GM18517 (cell line): ENCODE measurements around the gene AP4B1.
"Not testable (repeated sequence)": the region's sequence is repeated elsewhere in the genome, so short reads cannot be mapped to it uniquely, and the experiment has no call there.

Experiments used
- ATAC-seq: cut with Tn5 transposase; IDR thresholded peaks from one replicate; pipeline ENCODE4 v1.9.1; 2021; ENCODE audit warnings: mild to moderate bottlenecking, moderate library complexity; ENCODE audit not compliant: unreplicated experiment

AP4B1 gene

GRCh38 chr1:113904674-113905434, at the start of gene AP4B1, which contains the start of gene DCLRE1B:
TSS of gene AP4B1 (minus strand) at chr1:113904799. CDS start at chr1:113904717, 82 bp downstream.
TSS of gene DCLRE1B (plus strand) at chr1:113905326. CDS start at chr1:113905587, 261 bp downstream.
- peak; percentile 89 for ATAC-seq

GRCh38 chr1:113951719-113952118, 47.1 kb upstream of the AP4B1 start:
- ATAC-seq, result no peak

- no peak for ATAC-seq
Observed at GRCh38 chr1:113950908-113951307, 46.3 kb upstream of the AP4B1 start.

GRCh38 chr1:113949007-113949406, 44.4 kb upstream of the AP4B1 start:
- ATAC-seq, result no peak

- not testable (repeated sequence) for ATAC-seq
Observed at GRCh38 chr1:113948151-113948550, 43.6 kb upstream of the AP4B1 start.

DNA sequence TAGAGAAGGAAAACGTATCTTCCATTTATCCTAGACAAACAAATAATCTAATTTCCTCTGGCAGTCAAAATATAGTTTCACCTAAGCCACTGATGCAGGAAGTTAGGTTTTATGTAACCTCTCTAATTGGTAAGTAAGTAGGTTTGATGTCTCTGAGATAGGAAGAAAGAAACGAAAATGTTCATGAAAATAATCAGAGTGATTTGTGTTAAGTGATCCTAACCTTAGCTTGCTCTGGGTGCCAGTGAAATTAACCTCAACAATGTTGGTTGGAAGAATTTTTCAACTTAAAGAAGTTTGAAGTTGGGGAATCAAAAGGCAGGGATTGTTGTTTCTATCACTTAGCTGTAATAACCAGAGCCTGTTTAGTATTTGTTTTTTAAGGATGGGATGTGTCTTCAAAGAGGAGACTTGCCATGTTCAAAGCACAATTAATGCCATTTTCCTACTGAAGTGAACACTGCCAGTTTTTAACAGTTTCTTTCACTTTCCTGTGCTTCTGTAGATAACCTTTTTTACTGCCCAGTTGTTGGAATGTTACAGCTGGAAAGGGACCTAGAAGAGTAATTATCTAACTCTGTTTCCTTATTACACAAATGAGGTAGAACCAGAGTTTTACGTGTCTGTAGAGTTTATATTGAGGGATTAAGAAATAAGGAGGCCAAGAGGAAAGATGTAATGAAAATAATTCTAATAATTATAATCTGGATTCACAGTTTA, 42.9 kb upstream of the AP4B1 start:
- no peak for ATAC-seq

DNA sequence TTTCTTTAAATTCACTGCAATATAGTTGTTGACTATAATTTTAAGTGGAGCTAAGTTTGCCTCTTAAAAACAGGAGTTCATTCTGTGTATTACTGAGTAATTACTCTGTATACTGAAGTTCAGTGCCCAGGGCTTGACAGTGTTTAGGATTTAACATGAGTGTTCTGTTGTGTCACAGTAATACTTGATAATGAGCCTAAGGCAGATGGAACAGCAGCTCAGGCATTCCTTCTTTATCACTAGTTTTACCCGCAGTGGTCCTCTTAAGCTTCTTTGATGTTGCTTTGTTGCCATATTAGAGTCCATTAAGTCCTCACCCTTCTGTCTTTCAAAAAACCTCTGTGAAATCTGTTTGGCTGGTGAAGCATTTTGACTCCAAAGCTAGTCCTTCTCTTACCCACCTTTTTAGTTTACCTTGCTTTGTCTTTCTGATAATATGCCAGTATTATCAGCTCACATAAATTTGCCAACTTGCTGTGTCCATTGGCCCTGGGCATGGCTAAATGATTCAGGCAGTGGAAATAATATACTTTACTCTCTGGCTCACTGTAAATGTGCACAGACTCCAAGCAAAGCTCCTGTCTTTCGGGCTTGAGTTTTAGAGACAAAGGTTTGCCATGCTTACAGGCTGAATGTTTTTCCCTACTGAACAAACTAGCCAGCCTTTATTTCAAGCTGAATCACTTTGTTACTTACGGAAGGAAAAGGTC, 42.2 kb upstream of the AP4B1 start:
- ATAC-seq, result no peak

GRCh38 chr1:113946112-113946511, 41.5 kb upstream of the AP4B1 start:
- no peak for ATAC-seq

- ATAC-seq, result no peak
Observed at GRCh38 chr1:113945329-113945728, 40.7 kb upstream of the AP4B1 start.

GRCh38 chr1:113943028-113943811, 38.6 kb upstream of the AP4B1 start:
- ATAC-seq, result no peak

GRCh38 chr1:113942527-113942926, 37.9 kb upstream of the AP4B1 start:
- no peak for ATAC-seq

- ATAC-seq, result no peak
Observed at GRCh38 chr1:113941245-113941559, 36.6 kb upstream of the AP4B1 start.

GRCh38 chr1:113940365-113941244, 36.0 kb upstream of the AP4B1 start:
- no peak for ATAC-seq

GRCh38 chr1:113938192-113938591, 33.6 kb upstream of the AP4B1 start:
- no peak for ATAC-seq

- ATAC-seq, result no peak
Observed at GRCh38 chr1:113937146-113937545, 32.5 kb upstream of the AP4B1 start.

DNA sequence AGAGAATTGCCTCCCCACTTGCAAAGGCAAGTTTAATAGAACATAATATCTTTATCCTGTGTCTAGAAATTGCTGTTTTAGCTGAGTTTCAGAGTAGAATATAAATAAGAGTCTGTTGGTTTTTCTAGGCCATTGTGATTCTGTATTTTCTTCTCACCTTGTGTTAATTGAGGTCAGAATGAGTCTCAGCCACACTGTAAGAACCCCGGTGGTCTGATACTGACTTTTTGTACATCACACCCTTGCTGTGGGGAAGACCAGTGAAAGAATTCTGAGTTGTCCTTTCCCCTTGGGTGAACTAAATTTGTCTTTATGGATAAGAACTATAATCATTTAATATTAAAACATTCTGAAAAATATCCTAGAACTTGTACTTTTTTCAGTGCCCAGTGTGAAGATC, 31.4 kb upstream of the AP4B1 start:
- no peak for ATAC-seq

- no peak for ATAC-seq
Observed at GRCh38 chr1:113935176-113935575, 30.6 kb upstream of the AP4B1 start.

DNA sequence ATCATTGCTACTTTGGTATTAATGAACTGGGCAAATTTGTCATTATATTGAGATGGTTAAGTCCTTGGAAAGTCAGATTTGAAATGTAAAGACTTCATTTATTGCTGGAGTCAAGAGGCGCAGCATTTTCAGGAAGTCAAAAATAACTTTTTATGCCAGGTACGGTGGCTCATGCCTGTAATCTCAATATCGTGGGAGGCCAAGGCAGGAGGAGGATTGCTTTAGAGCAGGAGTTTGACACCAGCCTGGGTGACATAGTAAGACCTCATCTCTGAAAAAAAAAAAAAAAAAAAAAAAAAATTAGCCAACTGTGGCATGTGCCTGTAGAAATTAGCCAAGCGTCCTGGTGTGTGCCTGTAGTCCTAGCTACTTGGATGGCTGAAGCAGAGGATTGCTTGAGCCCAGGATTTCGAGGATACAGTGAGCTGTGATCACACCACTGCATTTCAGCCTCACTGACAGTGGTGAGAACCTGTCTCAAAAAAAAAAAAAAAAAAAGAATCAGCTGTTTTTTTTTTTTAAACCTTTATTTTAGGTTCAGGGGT, 30.0 kb upstream of the AP4B1 start:
- ATAC-seq, result no peak

- no peak for ATAC-seq
Observed at GRCh38 chr1:113934006-113934405, 29.4 kb upstream of the AP4B1 start.

- no peak for ATAC-seq
Observed at GRCh38 chr1:113931451-113931851, 26.9 kb upstream of the AP4B1 start.
